ENCODE measurements around the gene NPAS2. TPM values are rescaled to one million over a fixed set of nuclear protein-coding genes. Genes with fewer than 3 reads are reported as not detected.

Gene NPAS2
- total RNA-seq, 1 experiment from 2014 or later = 20.4 TPM

GRCh38 chr2:100906679-100907078 is 86.7 kb downstream of the NPAS2 start:
- no peak overlapping the region for H2AFZ ChIP-seq (ENCODE audit: low read depth, low read length, poor library complexity, severe bottlenecking)
- no peaks in the 10 kb centered on the region for H4K20me1 ChIP-seq (ENCODE audit: insufficient read depth)
- H3K27ac ChIP-seq (ENCODE audit: low read depth, low read length) = no peak overlapping the region
- no peak overlapping the region for H3K4me2 ChIP-seq (ENCODE audit: low read length)
- POLR2A ChIA-PET = no interaction called here
- RAD21 ChIA-PET (ENCODE audit: low non-redundant PET in 1 of 2, low total read pairs in 2 of 2, uncharacterized antibody in 2 of 2, unreplicated experiment in 2 of 2) = no interaction called here
- H3K79me2 ChIP-seq (ENCODE audit: insufficient read depth, low read length) = no peaks in the 10 kb centered on the region
- TF ChIP-seq REST (IDR thresholded peaks at IDR 0.05; ENCODE audit: low read depth) (no peak), ATF3 (IDR thresholded peaks at IDR 0.05) (no peak)
- H3K9ac ChIP-seq (ENCODE audit: low read length) = no peak overlapping the region
- H3K9me2 ChIP-seq (ENCODE audit: insufficient read depth) = no peaks in the 10 kb centered on the region
- intact Hi-C loops (cut with micrococcal nuclease) = no loop called here
- CTCF ChIA-PET = no interaction called here
- no peaks in the 10 kb centered on the region for H3K36me3 ChIP-seq (ENCODE audit: control insufficient read depth in 1 of 2, insufficient read depth in 2 of 2, low read length in 2 of 2)
- BruUV-seq (replicated peaks) = no TSS peak
- H3K9me3 ChIP-seq (ENCODE audit: control insufficient read depth in 1 of 2, insufficient read depth in 1 of 2, low read depth in 1 of 2, low read length in 2 of 2) = no peaks in the 10 kb centered on the region
- no peaks in the 10 kb centered on the region for H3K27me3 ChIP-seq (ENCODE audit: insufficient read depth, low read length)
- DNase-seq (ENCODE audit: low read depth, low spot score) = no peak
- no peak overlapping the region for H3K4me3 ChIP-seq (replicated peaks in 1 of 2; ENCODE audit: low read depth in 1 of 2, low read length in 2 of 2)
- ATAC-seq = no peak
- peaks cover 32% of the 10 kb centered on the region in 2 experiments for H3K4me1 ChIP-seq (ENCODE audit: control insufficient read depth in 1 of 2, insufficient read depth in 2 of 2, low read length in 2 of 2)

GRCh38 chr2:100907832-100908231 is 87.9 kb downstream of the NPAS2 start:
- Histone ChIP-seq H3K4me2 (ENCODE audit: low read length) (no peak overlapping the region), H3K9ac (ENCODE audit: low read length) (no peak overlapping the region), H3K79me2 (ENCODE audit: insufficient read depth, low read length) (no peaks in the 10 kb centered on the region), H3K36me3 (ENCODE audit: control insufficient read depth in 1 of 2, insufficient read depth in 2 of 2, low read length in 2 of 2) (no peaks in the 10 kb centered on the region), H3K4me3 (replicated peaks in 1 of 2; ENCODE audit: low read depth in 1 of 2, low read length in 2 of 2) (no peak overlapping the region), H3K27ac (ENCODE audit: low read depth, low read length) (no peak overlapping the region), H3K4me1 (ENCODE audit: control insufficient read depth in 1 of 2, insufficient read depth in 2 of 2, low read length in 2 of 2) (peaks cover 20% of the 10 kb centered on the region in 2 experiments), H3K9me3 (ENCODE audit: control insufficient read depth in 1 of 2, insufficient read depth in 1 of 2, low read depth in 1 of 2, low read length in 2 of 2) (no peaks in the 10 kb centered on the region), H2AFZ (ENCODE audit: low read depth, low read length, poor library complexity, severe bottlenecking) (no peak overlapping the region), H4K20me1 (ENCODE audit: insufficient read depth) (no peaks in the 10 kb centered on the region), H3K9me2 (ENCODE audit: insufficient read depth) (no peaks in the 10 kb centered on the region), H3K27me3 (ENCODE audit: insufficient read depth, low read length) (no peaks in the 10 kb centered on the region)
- intact Hi-C loops (cut with micrococcal nuclease) = no loop called here
- ChIA-PET RAD21 (ENCODE audit: low non-redundant PET in 1 of 2, low total read pairs in 2 of 2, uncharacterized antibody in 2 of 2, unreplicated experiment in 2 of 2) (no interaction called here), CTCF (no interaction called here), POLR2A (no interaction called here)
- no TSS peak for BruUV-seq (replicated peaks)
- DNase-seq (ENCODE audit: low read depth, low spot score) (no peak), ATAC-seq (no peak)
- TF ChIP-seq SP1 (IDR thresholded peaks at IDR 0.05; ENCODE audit: low read depth) = no peak
- TF ChIP-seq TCF7L2 (IDR thresholded peaks at IDR 0.05; ENCODE audit: borderline replicate concordance, extremely low read depth, insufficient read depth, insufficient read length) = no peak
- no peak for TF ChIP-seq POLR2AphosphoS5 (IDR thresholded peaks at IDR 0.05; ENCODE audit: low read depth, low read length)
- no peak for TF ChIP-seq RAD21 (IDR thresholded peaks at IDR 0.05; ENCODE audit: low read depth)
- TF ChIP-seq ZFX (IDR thresholded peaks at IDR 0.05) = no peak

All from HCT116 (cell line).